GM12878 (cell line): ENCODE data around the gene ELP1. TPM values are rescaled to one million over a fixed set of nuclear protein-coding genes. Genes with fewer than 3 reads are reported as not detected.
A peak's percentile ranks its signal among the peaks of the same experiment; 100 is the strongest.
"Not testable (repeated sequence)": the region's sequence is repeated elsewhere in the genome, so short reads cannot be mapped to it uniquely, and the experiment has no call there.

Source experiments
- ATAC-seq: fragments of 200-7000 bp; cut with Tn5 transposase; 3 replicates; pipeline ENCODE4 v1.9.1; 2020; ENCODE audit warnings: mild to moderate bottlenecking, moderate library complexity
- BruUV-seq: library from RNA; stranded (reverse); fragments of 400-500 nt; replicated peaks from 2 replicates; lab custom pipeline; 2021; lab: Mats Ljungman, UMichigan
- CTCF ChIA-PET: fragments of 300-600 bp; sonication (Branson Sonifier 250); formaldehyde crosslinking; extraction: SDS; loops from one replicate; lab custom pipeline; 2021; ENCODE audit warnings: inconsistent platforms; lab: Yijun Ruan, JAX
- POLR2A ChIA-PET: fragments of 350-600 bp; formaldehyde crosslinking; extraction: SDS; loops from one replicate; lab custom pipeline; 2021; ENCODE audit warnings: inconsistent platforms; lab: Charles Lee
- RAD21 ChIA-PET: fragments of 300-600 bp; sonication (Branson Sonifier 250); formaldehyde crosslinking; loops from one replicate; lab custom pipeline; 2023; ENCODE audit warnings: antibody characterized with exemption; ENCODE audit not compliant: unreplicated experiment; lab: Charles Lee
- SMC1A ChIA-PET: fragments of 300-600 bp; sonication (Branson Sonifier 250); formaldehyde crosslinking; loops from one replicate; lab custom pipeline; 2023; ENCODE audit not compliant: unreplicated experiment, uncharacterized antibody; lab: Charles Lee
- DNase-seq: peaks from one replicate; pipeline ENCODE4 v3.0.0-alpha.2; 2011; ENCODE audit warnings: low read depth, low spot score
- FAIRE-seq: peaks from 3 replicates; lab custom pipeline; 2011; peaks lifted over from hg19 to GRCh38; lab: Jason Lieb, UNC
- H2AFZ ChIP-seq: 2 replicates; pipeline ENCODE4 v1.6.0; 2011; ENCODE audit warnings: low read depth, low read length, control low read depth; ENCODE audit not compliant: control insufficient read depth
- H3K27ac ChIP-seq: 2 replicates; pipeline ENCODE4 v1.5.1; 2011; ENCODE audit warnings: control low read depth; ENCODE audit not compliant: control insufficient read depth, insufficient read depth
- H3K27me3 ChIP-seq, 2 experiments: replicated peaks in 1 of 2; 2 replicates each; pipeline versions ENCODE4 v1.6.0 to v1.6.1; 2011; ENCODE audit warnings: low read length in 1 of 2; ENCODE audit not compliant: control insufficient read depth in 2 of 2, insufficient read depth in 2 of 2
- H3K36me3 ChIP-seq, 2 experiments: 2 replicates each; pipeline ENCODE4 v1.5.1; 2011; ENCODE audit warnings: low read length in 1 of 2; ENCODE audit not compliant: control insufficient read depth in 2 of 2, insufficient read depth in 2 of 2
- H3K4me1 ChIP-seq: 2 replicates; pipeline ENCODE4 v1.6.1; 2011; ENCODE audit warnings: mild to moderate bottlenecking, low read length, moderate library complexity, mixed read lengths; ENCODE audit not compliant: control insufficient read depth, insufficient read depth
- H3K4me2 ChIP-seq: 2 replicates; pipeline ENCODE4 v1.6.0; 2011; ENCODE audit warnings: control low read depth; ENCODE audit not compliant: control insufficient read depth, insufficient read depth
- H3K4me3 ChIP-seq: fragments of 200-600 bp; sonication (generic); 2 replicates; pipeline ENCODE4 v1.5.1; 2016
- H3K79me2 ChIP-seq: 2 replicates; pipeline ENCODE4 v1.6.0; 2011; ENCODE audit warnings: low read length; ENCODE audit not compliant: control insufficient read depth, insufficient read depth
- H3K9ac ChIP-seq: 2 replicates; pipeline ENCODE4 v1.8.0; 2011; ENCODE audit warnings: low read length, control low read depth, mixed read lengths; ENCODE audit not compliant: control insufficient read depth, insufficient read depth
- H3K9me3 ChIP-seq: replicated peaks from 3 replicates; pipeline ENCODE4 v1.5.1; 2011; ENCODE audit warnings: mild to moderate bottlenecking, low read length; ENCODE audit not compliant: control insufficient read depth, insufficient read depth
- H4K20me1 ChIP-seq: 2 replicates; pipeline ENCODE4 v1.6.0; 2011; ENCODE audit not compliant: control insufficient read depth, insufficient read depth
- BHLHE40 ChIP-seq, 2 experiments: fragments of 450-650 bp in 1 of 2; IDR thresholded peaks; 2 replicates each; pipeline ENCODE4 v1.6.1; 2011 to 2017; ENCODE audit warnings: low read depth in 2 of 2, borderline replicate concordance in 1 of 2, improper control_type of control experiment in 1 of 2, low read length in 1 of 2, mild to moderate bottlenecking in 1 of 2
- CTCF ChIP-seq, 3 experiments: IDR thresholded peaks in 2 of 3; conservative IDR thresholded peaks in 1 of 3; 2 replicates each; pipeline ENCODE4 v1.5.1; 2011; ENCODE audit warnings: low read depth in 3 of 3, low read length in 3 of 3, mild to moderate bottlenecking in 3 of 3, control low read depth in 2 of 3, moderate library complexity in 2 of 3, inconsistent platforms in 1 of 3, mixed read lengths in 1 of 3; ENCODE audit not compliant: control insufficient read depth in 2 of 3, insufficient read depth in 1 of 3; ENCODE audit errors: extremely low read depth in 1 of 3
- EZH2 ChIP-seq: IDR thresholded peaks from 2 replicates; pipeline ENCODE4 v1.6.1; 2012; ENCODE audit warnings: low read depth, mild to moderate bottlenecking, control low read depth, inconsistent platforms, low read length, borderline replicate concordance; ENCODE audit not compliant: control insufficient read depth
- RAD21 ChIP-seq: IDR thresholded peaks from 2 replicates; pipeline ENCODE4 v1.6.1; 2011; ENCODE audit warnings: mild to moderate bottlenecking, low read depth, low read length, moderate library complexity; ENCODE audit not compliant: insufficient read depth
- SMC3 ChIP-seq: IDR thresholded peaks from 2 replicates; pipeline ENCODE4 v1.6.1; 2011; ENCODE audit warnings: low read length, improper control_type of control experiment, borderline replicate concordance
- ZNF24 ChIP-seq: fragments of 450-650 bp; IDR thresholded peaks from 2 replicates; pipeline ENCODE4 v1.6.1; 2017; ENCODE audit warnings: antibody characterized with exemption, mild to moderate bottlenecking
- WGBS: methylation state at CpG from one replicate; pipeline ENCODE4 v1.1.6; 2016; ENCODE audit warnings: low lambda C conversion rate; ENCODE audit not compliant: insufficient replicate concordance, insufficient coverage; ENCODE audit errors: missing lambda C conversion rate; 5-methylcytosine and 5-hydroxymethylcytosine counted together
- in situ Hi-C: fragments of 300-500 bp; cut with MboI; formaldehyde crosslinking; loops from 9 replicates; pipeline ENCODE4 v1.14.3; 2018; ENCODE audit warnings: mixed read lengths
- intact Hi-C: fragments of 100-400 bp; cut with micrococcal nuclease; formaldehyde crosslinking; loops from one replicate; pipeline ENCODE4 v1.14.2; 2022; ENCODE audit not compliant: unreplicated experiment
- polyA plus RNA-seq, 11 experiments: library from polyadenylated mRNA; depleted of rRNA in 4 of 11; unstranded in 6 of 11; stranded (reverse) in 5 of 11; fragments of >200 nt; fragmentation: Nextera tagmentation in 4 of 11; fragmentation: Illumina TruSeq in 1 of 11; extraction: Ambion mirVana in 4 of 11; extraction: Trizol in 1 of 11; gene quantifications; 1 replicate in 1 of 11; 2 replicates in 10 of 11; pipeline versions ENCODE4 v1.2.1 to v1.2.3, GENCODE V29; 2011 to 2016; ENCODE audit warnings: inconsistent platforms in 2 of 11, missing spikeins in 2 of 11, low read depth in 1 of 11
- total RNA-seq, 4 experiments: library from RNA; depleted of rRNA in 3 of 4; stranded (reverse); fragments of >200 nt in 3 of 4; fragmentation: Illumina TruSeq in 1 of 4; extraction: Trizol in 1 of 4; gene quantifications; 2 replicates each; pipeline versions ENCODE4 v1.2.1 to v1.2.3, GENCODE V29; 2013 to 2021

The ELP1 gene
- total and polyA plus RNA-seq, 10 of the 15 experiments (the other 5 are each of a cell fraction or from before 2014, with no cell fraction given): 9.7 to 29.9 (median 26.0) TPM

GRCh38 chr9:108850293-108850897 is 83.5 kb downstream of the ELP1 start:
- DNase-seq (no peak), ATAC-seq (peak; percentile 59), FAIRE-seq (no peak)
- ChIA-PET CTCF (interaction anchor here (1.1 to 4.7 kb wide), 2 partner anchors 103 to 209 kb away, joined by 3 to 29 read pairs; no protein-coding TSS in a partner anchor), POLR2A (no interaction called here), RAD21 (interaction anchor here (0.7 kb wide), 1 partner anchor 37 kb away, joined by 3 read pairs; no protein-coding TSS in a partner anchor), SMC1A (interaction anchor here (1.9 to 2.1 kb wide), 2 partner anchors 100 to 104 kb away, joined by 4 to 6 read pairs; no protein-coding TSS in a partner anchor)
- no peak overlapping the region for H3K27ac ChIP-seq
- H4K20me1 ChIP-seq: no peaks in the 10 kb centered on the region
- H3K79me2 ChIP-seq: no peaks in the 10 kb centered on the region
- in situ Hi-C loops: no loop called here
- intact Hi-C loops: loop anchor here (5.0 kb wide), 2 partner anchors 102 to 617 kb away; no protein-coding TSS in a partner anchor
- H3K36me3 ChIP-seq: no peaks in the 10 kb centered on the region
- no peak overlapping the region for H3K4me2 ChIP-seq
- no peaks in the 10 kb centered on the region for H3K9me3 ChIP-seq
- H3K9ac ChIP-seq: no peak overlapping the region
- no peak for TF ChIP-seq EZH2
- peak; percentile 61 for TF ChIP-seq RAD21
- peak; percentile 37; the same call in 1 of the 2 replicates for TF ChIP-seq SMC3
- no peak for TF ChIP-seq ZNF24
- TF ChIP-seq CTCF (IDR thresholded peaks at IDR 0.05 in 2 of 3, conservative IDR thresholded peaks at IDR 0.05 in 1 of 3; ENCODE audit: control insufficient read depth in 2 of 3, extremely low read depth in 1 of 3, insufficient read depth in 1 of 3, low read depth in 3 of 3, low read length in 3 of 3): peak; percentile 40 to 51 (median 42); a peak in 4 of 6 replicates
- TF ChIP-seq BHLHE40 (IDR thresholded peaks at IDR 0.05; ENCODE audit: borderline replicate concordance in 1 of 2, low read depth in 2 of 2, low read length in 1 of 2): no peak
- H3K4me1 ChIP-seq: no peaks in the 10 kb centered on the region
- peaks cover 0 to 2% of the 10 kb centered on the region in 2 experiments; a peak in 2 of 4 replicates for H3K27me3 ChIP-seq
- no peak overlapping the region for H2AFZ ChIP-seq
- no TSS peak for BruUV-seq
- no peak overlapping the region for H3K4me3 ChIP-seq
- WGBS: 77% methylated on average over 3 of the region's 3 CpGs

DNA sequence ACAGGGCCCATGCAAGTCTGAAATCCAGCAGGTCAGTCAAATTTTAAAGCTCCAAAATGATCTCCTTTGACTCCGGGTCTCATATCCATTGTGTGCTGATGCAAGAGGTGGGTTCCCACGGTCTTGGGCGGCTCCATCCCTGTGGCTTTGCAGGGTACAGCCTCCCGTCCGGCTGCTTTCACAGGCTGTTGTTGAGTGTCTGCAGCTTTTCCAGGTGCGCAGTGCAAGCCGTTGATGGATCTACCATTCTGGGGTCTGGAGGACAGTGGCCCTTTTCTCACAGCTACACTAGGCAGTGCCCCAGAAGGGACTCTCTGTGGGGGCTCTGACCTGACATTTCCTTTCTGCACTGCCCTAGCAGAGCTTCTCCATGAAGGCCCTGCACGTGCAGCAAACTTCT is 85.6 kb downstream of the ELP1 start:
- H3K9me3 ChIP-seq, H3K27ac ChIP-seq, BruUV-seq, ATAC-seq, H3K4me1 ChIP-seq, H3K36me3 ChIP-seq, H3K4me3 ChIP-seq, RAD21 ChIA-PET, POLR2A ChIA-PET, SMC1A ChIA-PET, DNase-seq, H3K79me2 ChIP-seq, H2AFZ ChIP-seq, FAIRE-seq, H3K9ac ChIP-seq, in situ Hi-C loops, H3K4me2 ChIP-seq, H4K20me1 ChIP-seq, H3K27me3 ChIP-seq: not testable (repeated sequence)
- 50% methylated on average over 8 of the region's 8 CpGs for WGBS
- intact Hi-C loops: loop anchor here (10.0 kb wide), 1 partner anchor 63 kb away; no protein-coding TSS in a partner anchor
- CTCF ChIA-PET: interaction anchor here (4.7 kb wide), 1 partner anchor 106 kb away, joined by 29 read pairs; no protein-coding TSS in a partner anchor
